ENCODE measurements around the gene DMBT1.
A peak's percentile ranks its signal among the peaks of the same experiment; 100 is the strongest.

Gene DMBT1

GRCh38 chr10:122671355-122671754 is 110.8 kb downstream of the DMBT1 start:
- no peak for DNase-seq (ENCODE audit: low spot score)

GRCh38 chr10:122672655-122673054 is 112.1 kb downstream of the DMBT1 start:
- DNase-seq (ENCODE audit: low spot score): no peak

GRCh38 chr10:122673269-122673668 is 112.7 kb downstream of the DMBT1 start:
- DNase-seq (ENCODE audit: low spot score): no peak

- no peak for DNase-seq (ENCODE audit: low spot score)
Measured at GRCh38 chr10:122673731-122674130, 113.2 kb downstream of the DMBT1 start.

- DNase-seq (ENCODE audit: low spot score): no peak
Measured at GRCh38 chr10:122674781-122675180, 114.2 kb downstream of the DMBT1 start.

- no peak for DNase-seq (ENCODE audit: low spot score)
Measured at GRCh38 chr10:122675278-122675677, 114.7 kb downstream of the DMBT1 start.

- DNase-seq (ENCODE audit: low spot score): no peak
Measured at GRCh38 chr10:122678266-122678665, 117.7 kb downstream of the DMBT1 start.

GRCh38 chr10:122682522-122682921 is 122.0 kb downstream of the DMBT1 start:
- no peak for DNase-seq (ENCODE audit: low spot score)

- peak; percentile 42 for DNase-seq (ENCODE audit: low spot score)
Measured at GRCh38 chr10:122688293-122688989, 127.9 kb downstream of the DMBT1 start.

- no peak for DNase-seq (ENCODE audit: low spot score)
Measured at GRCh38 chr10:122689146-122689820, 128.7 kb downstream of the DMBT1 start.

GRCh38 chr10:122692744-122693143 is 132.2 kb downstream of the DMBT1 start:
- DNase-seq (ENCODE audit: low spot score): no peak

Data from globus pallidus (tissue), 1 donor.